ENCODE results near the gene SRSF11. TPM values are rescaled to one million over a fixed set of nuclear protein-coding genes. Genes with fewer than 3 reads are reported as not detected.

Gene SRSF11
- total and polyA plus RNA-seq, 2 of the 8 experiments (the other 6 are each of a cell fraction or from before 2014, with no cell fraction given), result 183 to 260 TPM

GRCh38 chr1:70288166-70288565 is 67.0 kb downstream of the SRSF11 start (continued):
- TF ChIP-seq, protein P1, sequence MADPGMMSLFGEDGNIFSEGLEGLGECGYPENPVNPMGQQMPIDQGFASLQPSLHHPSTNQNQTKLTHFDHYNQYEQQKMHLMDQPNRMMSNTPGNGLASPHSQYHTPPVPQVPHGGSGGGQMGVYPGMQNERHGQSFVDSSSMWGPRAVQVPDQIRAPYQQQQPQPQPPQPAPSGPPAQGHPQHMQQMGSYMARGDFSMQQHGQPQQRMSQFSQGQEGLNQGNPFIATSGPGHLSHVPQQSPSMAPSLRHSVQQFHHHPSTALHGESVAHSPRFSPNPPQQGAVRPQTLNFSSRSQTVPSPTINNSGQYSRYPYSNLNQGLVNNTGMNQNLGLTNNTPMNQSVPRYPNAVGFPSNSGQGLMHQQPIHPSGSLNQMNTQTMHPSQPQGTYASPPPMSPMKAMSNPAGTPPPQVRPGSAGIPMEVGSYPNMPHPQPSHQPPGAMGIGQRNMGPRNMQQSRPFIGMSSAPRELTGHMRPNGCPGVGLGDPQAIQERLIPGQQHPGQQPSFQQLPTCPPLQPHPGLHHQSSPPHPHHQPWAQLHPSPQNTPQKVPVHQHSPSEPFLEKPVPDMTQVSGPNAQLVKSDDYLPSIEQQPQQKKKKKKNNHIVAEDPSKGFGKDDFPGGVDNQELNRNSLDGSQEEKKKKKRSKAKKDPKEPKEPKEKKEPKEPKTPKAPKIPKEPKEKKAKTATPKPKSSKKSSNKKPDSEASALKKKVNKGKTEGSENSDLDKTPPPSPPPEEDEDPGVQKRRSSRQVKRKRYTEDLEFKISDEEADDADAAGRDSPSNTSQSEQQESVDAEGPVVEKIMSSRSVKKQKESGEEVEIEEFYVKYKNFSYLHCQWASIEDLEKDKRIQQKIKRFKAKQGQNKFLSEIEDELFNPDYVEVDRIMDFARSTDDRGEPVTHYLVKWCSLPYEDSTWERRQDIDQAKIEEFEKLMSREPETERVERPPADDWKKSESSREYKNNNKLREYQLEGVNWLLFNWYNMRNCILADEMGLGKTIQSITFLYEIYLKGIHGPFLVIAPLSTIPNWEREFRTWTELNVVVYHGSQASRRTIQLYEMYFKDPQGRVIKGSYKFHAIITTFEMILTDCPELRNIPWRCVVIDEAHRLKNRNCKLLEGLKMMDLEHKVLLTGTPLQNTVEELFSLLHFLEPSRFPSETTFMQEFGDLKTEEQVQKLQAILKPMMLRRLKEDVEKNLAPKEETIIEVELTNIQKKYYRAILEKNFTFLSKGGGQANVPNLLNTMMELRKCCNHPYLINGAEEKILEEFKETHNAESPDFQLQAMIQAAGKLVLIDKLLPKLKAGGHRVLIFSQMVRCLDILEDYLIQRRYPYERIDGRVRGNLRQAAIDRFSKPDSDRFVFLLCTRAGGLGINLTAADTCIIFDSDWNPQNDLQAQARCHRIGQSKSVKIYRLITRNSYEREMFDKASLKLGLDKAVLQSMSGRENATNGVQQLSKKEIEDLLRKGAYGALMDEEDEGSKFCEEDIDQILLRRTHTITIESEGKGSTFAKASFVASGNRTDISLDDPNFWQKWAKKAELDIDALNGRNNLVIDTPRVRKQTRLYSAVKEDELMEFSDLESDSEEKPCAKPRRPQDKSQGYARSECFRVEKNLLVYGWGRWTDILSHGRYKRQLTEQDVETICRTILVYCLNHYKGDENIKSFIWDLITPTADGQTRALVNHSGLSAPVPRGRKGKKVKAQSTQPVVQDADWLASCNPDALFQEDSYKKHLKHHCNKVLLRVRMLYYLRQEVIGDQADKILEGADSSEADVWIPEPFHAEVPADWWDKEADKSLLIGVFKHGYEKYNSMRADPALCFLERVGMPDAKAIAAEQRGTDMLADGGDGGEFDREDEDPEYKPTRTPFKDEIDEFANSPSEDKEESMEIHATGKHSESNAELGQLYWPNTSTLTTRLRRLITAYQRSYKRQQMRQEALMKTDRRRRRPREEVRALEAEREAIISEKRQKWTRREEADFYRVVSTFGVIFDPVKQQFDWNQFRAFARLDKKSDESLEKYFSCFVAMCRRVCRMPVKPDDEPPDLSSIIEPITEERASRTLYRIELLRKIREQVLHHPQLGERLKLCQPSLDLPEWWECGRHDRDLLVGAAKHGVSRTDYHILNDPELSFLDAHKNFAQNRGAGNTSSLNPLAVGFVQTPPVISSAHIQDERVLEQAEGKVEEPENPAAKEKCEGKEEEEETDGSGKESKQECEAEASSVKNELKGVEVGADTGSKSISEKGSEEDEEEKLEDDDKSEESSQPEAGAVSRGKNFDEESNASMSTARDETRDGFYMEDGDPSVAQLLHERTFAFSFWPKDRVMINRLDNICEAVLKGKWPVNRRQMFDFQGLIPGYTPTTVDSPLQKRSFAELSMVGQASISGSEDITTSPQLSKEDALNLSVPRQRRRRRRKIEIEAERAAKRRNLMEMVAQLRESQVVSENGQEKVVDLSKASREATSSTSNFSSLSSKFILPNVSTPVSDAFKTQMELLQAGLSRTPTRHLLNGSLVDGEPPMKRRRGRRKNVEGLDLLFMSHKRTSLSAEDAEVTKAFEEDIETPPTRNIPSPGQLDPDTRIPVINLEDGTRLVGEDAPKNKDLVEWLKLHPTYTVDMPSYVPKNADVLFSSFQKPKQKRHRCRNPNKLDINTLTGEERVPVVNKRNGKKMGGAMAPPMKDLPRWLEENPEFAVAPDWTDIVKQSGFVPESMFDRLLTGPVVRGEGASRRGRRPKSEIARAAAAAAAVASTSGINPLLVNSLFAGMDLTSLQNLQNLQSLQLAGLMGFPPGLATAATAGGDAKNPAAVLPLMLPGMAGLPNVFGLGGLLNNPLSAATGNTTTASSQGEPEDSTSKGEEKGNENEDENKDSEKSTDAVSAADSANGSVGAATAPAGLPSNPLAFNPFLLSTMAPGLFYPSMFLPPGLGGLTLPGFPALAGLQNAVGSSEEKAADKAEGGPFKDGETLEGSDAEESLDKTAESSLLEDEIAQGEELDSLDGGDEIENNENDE (IDR thresholded peaks at IDR 0.05; ENCODE audit: insufficient replicate concordance, low read length), result no peak
- TF ChIP-seq RXRA (IDR thresholded peaks at IDR 0.05; ENCODE audit: insufficient read depth, low read depth, low read length) (no peak), SP1 (IDR thresholded peaks at IDR 0.05; ENCODE audit: low read depth, low read length) (no peak), GTF2F1 (IDR thresholded peaks at IDR 0.05; ENCODE audit: borderline replicate concordance, low read depth, low read length) (no peak), CTBP2 (IDR thresholded peaks at IDR 0.05; ENCODE audit: borderline replicate concordance, insufficient read depth, insufficient read length, low read length) (no peak), ATF2 (IDR thresholded peaks at IDR 0.05; ENCODE audit: low read length) (no peak), MAFK (IDR thresholded peaks at IDR 0.05; ENCODE audit: low read depth, low read length) (no peak)
